B cell (primary cell): ENCODE measurements around the gene C10orf105. TPM values are rescaled to one million over a fixed set of nuclear protein-coding genes. Genes with fewer than 3 reads are reported as not detected.

Experiments used
- ATAC-seq: fragments of 200-7000 bp; cut with Tn5 transposase; one replicate; pipeline ENCODE4 v1.10.0; 2021; ENCODE audit warnings: low read depth, mild to moderate bottlenecking, moderate number of reproducible peaks, moderate library complexity
- CTCF ChIA-PET: fragments of 350-600 bp; sonication (Branson Sonifier 250); formaldehyde crosslinking; loops from one replicate; lab custom pipeline; 2021; ENCODE audit warnings: antibody characterized with exemption, inconsistent platforms; lab: Charles Lee
- POLR2A ChIA-PET: fragments of 350-600 bp; sonication (Branson Sonifier 250); formaldehyde crosslinking; loops from one replicate; lab custom pipeline; 2021; ENCODE audit warnings: antibody characterized with exemption; lab: Charles Lee
- DNase-seq: peaks from one replicate; pipeline ENCODE4 v3.0.0; 2013
- H2AFZ ChIP-seq: 2 replicates; pipeline ENCODE4 v1.6.1; 2012; ENCODE audit warnings: mild to moderate bottlenecking, low read depth, low read length; ENCODE audit not compliant: insufficient read depth, poor library complexity, severe bottlenecking
- H3K27ac ChIP-seq, 2 donors: 1 replicate in 1 of 2; 2 replicates in 1 of 2; pipeline ENCODE4 v1.5.1; 2012 to 2013; ENCODE audit warnings: low read length in 2 of 2, mild to moderate bottlenecking in 2 of 2, moderate library complexity in 1 of 2
- H3K27me3 ChIP-seq, 4 experiments: fragments of 200-600 bp in 1 of 4; sonication (generic) in 1 of 4; replicated peaks in 1 of 4; 1 replicate in 2 of 4; 2 replicates in 2 of 4; pipeline versions ENCODE4 v1.6.1 to v1.7.0; 2013 to 2016; ENCODE audit warnings: low read length in 3 of 4, mild to moderate bottlenecking in 2 of 4, mixed read lengths in 1 of 4, moderate library complexity in 1 of 4; ENCODE audit not compliant: insufficient read depth in 4 of 4, control insufficient read depth in 3 of 4; ENCODE audit errors: control extremely low read depth in 1 of 4
- H3K36me3 ChIP-seq, 2 experiments: replicated peaks in 1 of 2; 1 replicate in 1 of 2; 2 replicates in 1 of 2; pipeline versions ENCODE4 v1.6.1 to v1.7.1; 2013; ENCODE audit warnings: low read length in 1 of 2; ENCODE audit not compliant: insufficient read depth in 2 of 2, control insufficient read depth in 1 of 2; ENCODE audit errors: control extremely low read depth in 1 of 2, extremely low read depth in 1 of 2
- H3K4me1 ChIP-seq, 2 donors: fragments of 200-600 bp in 1 of 2; sonication (generic) in 1 of 2; 1 replicate in 1 of 2; 2 replicates in 1 of 2; pipeline versions ENCODE4 v1.5.1 to v1.6.1; 2013 to 2017; ENCODE audit warnings: low read length in 2 of 2; ENCODE audit not compliant: control insufficient read depth in 2 of 2, insufficient read depth in 2 of 2
- H3K4me2 ChIP-seq: replicated peaks from 2 replicates; pipeline ENCODE3; 2012; ENCODE audit warnings: mild to moderate bottlenecking, low read depth, low read length; ENCODE audit not compliant: poor library complexity, severe bottlenecking
- H3K4me3 ChIP-seq, 5 experiments: fragments of 200-600 bp in 1 of 5; sonication (generic) in 1 of 5; 1 replicate in 3 of 5; 2 replicates in 2 of 5; pipeline versions ENCODE4 v1.5.1 to v1.7.0; 2011 to 2016; ENCODE audit warnings: low read length in 4 of 5, mild to moderate bottlenecking in 4 of 5, low read depth in 2 of 5, control low read depth in 1 of 5, moderate library complexity in 1 of 5; ENCODE audit not compliant: insufficient read depth in 1 of 5; ENCODE audit errors: control extremely low read depth in 1 of 5, extremely low read depth in 1 of 5
- H3K79me2 ChIP-seq: fragments of 200-600 bp; sonication (generic); one replicate; pipeline ENCODE4 v1.6.0; 2016; ENCODE audit warnings: low read length; ENCODE audit not compliant: control insufficient read depth, insufficient read depth
- H3K9ac ChIP-seq: fragments of 200-600 bp; sonication (generic); 2 replicates; pipeline ENCODE4 v1.6.1; 2017; ENCODE audit warnings: mild to moderate bottlenecking, low read length, moderate library complexity
- H3K9me3 ChIP-seq, 3 donors: one replicate each; pipeline versions ENCODE4 v1.6.1 to v1.7.1; 2013; ENCODE audit warnings: low read length in 2 of 3; ENCODE audit not compliant: control insufficient read depth in 2 of 3, insufficient read depth in 1 of 3; ENCODE audit errors: control extremely low read depth in 1 of 3
- H4K20me1 ChIP-seq: 2 replicates; pipeline ENCODE4 v1.6.0; 2012; ENCODE audit warnings: mild to moderate bottlenecking, low read length; ENCODE audit not compliant: insufficient read depth, control insufficient read depth, poor library complexity, severe bottlenecking
- H3K27ac Mint-ChIP-seq: one replicate; pipeline ENCODE4 v1.8.0; 2021; ENCODE audit warnings: mixed read lengths
- H3K27me3 Mint-ChIP-seq: one replicate; pipeline ENCODE4 v1.8.0; 2021; ENCODE audit warnings: mixed read lengths
- H3K4me1 Mint-ChIP-seq: one replicate; pipeline ENCODE4 v1.8.0; 2021; ENCODE audit warnings: mixed read lengths
- H3K4me3 Mint-ChIP-seq: one replicate; pipeline ENCODE4 v1.8.0; 2021; ENCODE audit warnings: mixed read lengths
- H3K9me3 Mint-ChIP-seq: one replicate; pipeline ENCODE4 v1.8.0; 2022; ENCODE audit warnings: mixed read lengths; ENCODE audit not compliant: insufficient read depth
- EZH2 ChIP-seq: IDR thresholded peaks from 2 replicates; pipeline ENCODE4 v1.6.1; 2012; ENCODE audit warnings: borderline replicate concordance, low read depth, mild to moderate bottlenecking, moderate library complexity, low read length; ENCODE audit not compliant: insufficient read depth, poor library complexity, severe bottlenecking
- WGBS: methylation state at CpG from one replicate; pipeline ENCODE4 v1.1.5; 2013; ENCODE audit warnings: missing lambda C conversion rate; ENCODE audit not compliant: insufficient coverage; 5-methylcytosine and 5-hydroxymethylcytosine counted together
- intact Hi-C: fragments of 100-400 bp; cut with micrococcal nuclease; formaldehyde crosslinking; loops from one replicate; pipeline ENCODE4 v1.10.0; 2022
- polyA plus RNA-seq: library from polyadenylated mRNA; depleted of rRNA; stranded (reverse); fragments of >200 nt; gene quantifications from 2 replicates; pipeline ENCODE4 v1.2.3, GENCODE V29; 2012
- total RNA-seq, 2 donors: library from RNA; stranded (reverse); fragments of 120-200 nt in 1 of 2; gene quantifications; 1 replicate in 1 of 2; 2 replicates in 1 of 2; pipeline versions ENCODE4 v1.2.3 to v1.2.4, GENCODE V29; 2013 to 2022
- TF ChIP-seq, protein P1 (sequence below): fragments of 200-600 bp; IDR thresholded peaks from one replicate; pipeline ENCODE4 v1.8.0; 2022; ENCODE audit warnings: antibody characterized with exemption, mild to moderate bottlenecking

Gene C10orf105
- total and polyA plus RNA-seq, 2 donors (not counting 1 experiment from before 2014, with no cell fraction given) = 0.03 TPM; not detected in 1

DNA sequence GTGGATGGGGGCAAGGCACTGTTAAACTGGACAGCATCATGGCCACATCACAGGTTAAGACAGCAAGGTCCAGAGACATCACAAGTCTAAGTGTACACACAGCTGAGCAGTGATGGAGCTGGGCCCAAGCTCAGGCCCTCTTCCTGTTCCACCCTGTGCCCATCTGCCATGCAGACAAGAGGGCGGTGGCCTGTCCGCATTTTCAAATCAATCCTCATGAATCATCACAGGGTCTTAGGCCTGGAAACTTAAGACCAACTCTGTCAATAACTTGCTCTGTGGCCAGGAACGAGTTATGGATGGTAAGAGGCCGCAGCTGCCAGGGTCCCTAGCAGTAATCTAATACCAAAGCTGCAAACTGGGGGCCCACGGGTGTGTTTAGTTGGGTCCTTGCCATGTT, 3.2 kb downstream of the C10orf105 start:
- Histone ChIP-seq H4K20me1 (no peaks in the 10 kb centered on the region), H3K9me3 (no peaks in the 10 kb centered on the region), H3K9ac (no peak overlapping the region), H3K79me2 (no peaks in the 10 kb centered on the region), H3K27me3 (peaks cover 0 to 3% (median 0%) of the 10 kb centered on the region in 4 experiments), H3K36me3 (no peaks in the 10 kb centered on the region), H2AFZ (no peak overlapping the region), H3K4me3 (no peak overlapping the region), H3K4me1 (peaks cover 34 to 43% of the 10 kb centered on the region in 2 donors), H3K27ac (no peak overlapping the region), H3K4me2 (no peak overlapping the region)
- ChIA-PET CTCF (interaction anchor here (1.0 to 14.0 kb wide), 6 partner anchors 8 to 107 kb away, joined by 3 to 199 read pairs (median 4); no protein-coding TSS in a partner anchor), POLR2A (no interaction called here)
- no peaks in the 10 kb centered on the region for H3K9me3 Mint-ChIP-seq
- H3K27me3 Mint-ChIP-seq = peaks cover under 1% of the 10 kb centered on the region
- no peak overlapping the region for H3K4me3 Mint-ChIP-seq
- intact Hi-C loops = no loop called here
- peaks cover 33% of the 10 kb centered on the region for H3K4me1 Mint-ChIP-seq
- ATAC-seq (no peak), DNase-seq (no peak)
- TF ChIP-seq, protein P1, sequence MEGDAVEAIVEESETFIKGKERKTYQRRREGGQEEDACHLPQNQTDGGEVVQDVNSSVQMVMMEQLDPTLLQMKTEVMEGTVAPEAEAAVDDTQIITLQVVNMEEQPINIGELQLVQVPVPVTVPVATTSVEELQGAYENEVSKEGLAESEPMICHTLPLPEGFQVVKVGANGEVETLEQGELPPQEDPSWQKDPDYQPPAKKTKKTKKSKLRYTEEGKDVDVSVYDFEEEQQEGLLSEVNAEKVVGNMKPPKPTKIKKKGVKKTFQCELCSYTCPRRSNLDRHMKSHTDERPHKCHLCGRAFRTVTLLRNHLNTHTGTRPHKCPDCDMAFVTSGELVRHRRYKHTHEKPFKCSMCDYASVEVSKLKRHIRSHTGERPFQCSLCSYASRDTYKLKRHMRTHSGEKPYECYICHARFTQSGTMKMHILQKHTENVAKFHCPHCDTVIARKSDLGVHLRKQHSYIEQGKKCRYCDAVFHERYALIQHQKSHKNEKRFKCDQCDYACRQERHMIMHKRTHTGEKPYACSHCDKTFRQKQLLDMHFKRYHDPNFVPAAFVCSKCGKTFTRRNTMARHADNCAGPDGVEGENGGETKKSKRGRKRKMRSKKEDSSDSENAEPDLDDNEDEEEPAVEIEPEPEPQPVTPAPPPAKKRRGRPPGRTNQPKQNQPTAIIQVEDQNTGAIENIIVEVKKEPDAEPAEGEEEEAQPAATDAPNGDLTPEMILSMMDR = no peak
- no peak for TF ChIP-seq EZH2
- peak overlapping the region; percentile 20 for H3K27ac Mint-ChIP-seq
- 100% methylated on average over 2 of the region's 5 CpGs for WGBS

DNA sequence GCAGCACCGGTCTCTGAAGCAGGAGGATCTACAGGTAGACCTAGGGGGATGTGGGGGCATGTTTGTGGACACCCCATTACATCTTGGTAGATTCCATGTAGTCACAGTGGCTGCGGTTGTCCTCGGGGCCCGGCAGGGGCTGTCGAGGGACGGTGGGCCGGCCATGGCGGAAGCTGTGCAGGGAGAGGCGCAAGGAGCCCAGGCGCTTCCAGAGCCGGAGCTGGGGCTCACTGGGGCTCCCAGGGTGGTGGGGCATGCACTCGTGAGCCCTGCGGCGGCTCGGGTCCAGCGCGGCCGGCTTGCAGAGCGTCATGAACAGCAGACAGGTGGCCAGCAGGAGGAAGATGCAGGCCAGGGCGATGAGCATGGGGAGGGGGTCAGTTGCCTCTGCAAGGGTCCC, 3.7 kb downstream of the C10orf105 start:
- ChIA-PET POLR2A (no interaction called here), CTCF (interaction anchor here (1.2 to 14.0 kb wide), 3 partner anchors 20 to 107 kb away, joined by 3 to 199 read pairs (median 4); no protein-coding TSS in a partner anchor)
- no peak for ATAC-seq
- Histone ChIP-seq H3K4me1 (peaks cover 34 to 43% of the 10 kb centered on the region in 2 donors), H3K79me2 (no peaks in the 10 kb centered on the region), H3K4me2 (no peak overlapping the region), H3K9ac (no peak overlapping the region), H2AFZ (no peak overlapping the region), H3K9me3 (no peaks in the 10 kb centered on the region), H3K27me3 (peaks cover 0 to 3% (median 0%) of the 10 kb centered on the region in 4 experiments), H3K27ac (no peak overlapping the region), H3K4me3 (no peak overlapping the region), H4K20me1 (no peaks in the 10 kb centered on the region), H3K36me3 (no peaks in the 10 kb centered on the region)
- H3K27ac Mint-ChIP-seq = no peak overlapping the region
- DNase-seq = no peak
- H3K27me3 Mint-ChIP-seq = no peaks in the 10 kb centered on the region
- no peak overlapping the region for H3K4me3 Mint-ChIP-seq
- WGBS = 97% methylated on average over 20 of the region's 20 CpGs
- intact Hi-C loops = no loop called here
- TF ChIP-seq EZH2 = no peak
- TF ChIP-seq, protein P1 = no peak
- H3K4me1 Mint-ChIP-seq = peaks cover 33% of the 10 kb centered on the region
- H3K9me3 Mint-ChIP-seq = no peaks in the 10 kb centered on the region
